Non-pigmented ciliary epithelial cell (primary cell): Measurements from ENCODE around the gene TTN.

Experiments used
- DNase-seq: peaks from one replicate; pipeline ENCODE4 v3.0.0-alpha.2; 2010; ENCODE audit warnings: low read depth

The TTN gene

DNA sequence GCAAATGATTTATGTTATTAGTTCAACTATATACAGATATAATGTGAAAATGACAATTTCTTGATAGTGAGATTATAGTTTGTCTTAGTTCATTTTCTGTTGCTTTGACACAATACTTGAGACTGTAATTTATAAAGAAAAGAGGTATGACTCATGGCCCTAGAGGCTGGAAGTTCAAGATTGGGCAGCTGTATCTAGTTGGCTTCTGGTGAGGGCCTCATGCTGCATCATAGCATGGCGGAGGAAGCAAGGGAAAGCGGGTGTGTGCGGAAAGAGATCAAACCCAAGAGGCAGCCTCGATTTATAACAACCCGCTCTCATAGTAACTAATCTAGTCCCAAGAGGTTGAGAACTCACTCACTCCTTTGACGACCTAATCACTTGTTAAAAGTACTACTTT lies 315.6 kb downstream of the TTN start:
- no peak for DNase-seq

DNA sequence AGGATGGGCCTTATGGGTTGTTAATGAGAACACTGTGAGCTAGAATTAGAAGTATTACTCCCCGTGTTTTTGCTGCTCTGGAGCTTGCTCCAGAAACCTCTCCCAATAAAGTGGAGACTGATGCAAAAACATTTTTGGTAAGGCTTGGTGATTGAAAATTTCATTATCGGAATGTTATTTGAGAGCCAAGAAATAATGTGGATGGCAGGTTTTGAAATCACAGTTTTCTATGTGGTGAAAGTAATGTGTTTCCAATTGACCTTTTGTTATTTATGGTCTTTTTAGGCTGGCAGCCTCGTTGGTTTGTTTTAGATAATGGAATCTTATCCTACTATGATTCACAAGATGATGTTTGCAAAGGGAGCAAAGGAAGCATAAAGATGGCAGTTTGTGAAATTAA lies 321.9 kb downstream of the TTN start:
- DNase-seq: no peak

DNA sequence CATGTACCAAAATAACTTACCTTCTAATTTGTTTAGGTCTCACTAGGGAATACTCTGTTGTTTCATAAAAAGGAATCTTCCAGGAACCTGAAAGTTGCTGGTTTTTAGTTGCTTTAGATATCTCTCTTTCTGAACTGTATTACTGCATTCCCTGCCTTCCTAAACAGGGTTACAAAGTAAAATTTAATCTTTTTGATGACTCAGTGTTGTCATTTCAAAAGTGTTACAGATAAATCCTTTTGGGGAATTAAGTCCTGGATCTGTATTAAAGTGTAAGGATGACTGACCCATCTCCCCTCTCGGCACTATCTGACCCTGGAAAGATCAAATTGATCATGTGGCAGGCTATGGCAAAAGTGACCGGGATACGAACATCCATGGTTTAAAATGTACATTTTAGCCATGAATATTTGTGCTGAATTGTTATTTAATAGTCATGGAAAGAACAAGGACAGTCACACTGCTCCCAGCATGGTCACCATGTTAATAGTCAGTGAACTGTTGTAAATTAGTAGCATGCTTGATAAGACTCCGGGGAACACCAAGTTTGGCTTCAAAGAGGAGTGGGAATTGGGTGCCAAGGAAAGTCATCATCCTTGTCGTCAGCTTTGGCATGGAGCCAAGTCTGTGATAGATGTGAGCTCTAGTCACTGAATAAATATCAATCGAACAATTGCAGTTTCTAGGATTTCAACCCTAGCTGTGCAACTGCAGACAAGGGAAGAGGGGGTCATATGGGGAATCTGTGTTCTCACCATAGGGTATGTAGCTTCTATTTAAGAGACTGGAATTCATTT lies 322.8 kb downstream of the TTN start:
- DNase-seq: no peak

DNA sequence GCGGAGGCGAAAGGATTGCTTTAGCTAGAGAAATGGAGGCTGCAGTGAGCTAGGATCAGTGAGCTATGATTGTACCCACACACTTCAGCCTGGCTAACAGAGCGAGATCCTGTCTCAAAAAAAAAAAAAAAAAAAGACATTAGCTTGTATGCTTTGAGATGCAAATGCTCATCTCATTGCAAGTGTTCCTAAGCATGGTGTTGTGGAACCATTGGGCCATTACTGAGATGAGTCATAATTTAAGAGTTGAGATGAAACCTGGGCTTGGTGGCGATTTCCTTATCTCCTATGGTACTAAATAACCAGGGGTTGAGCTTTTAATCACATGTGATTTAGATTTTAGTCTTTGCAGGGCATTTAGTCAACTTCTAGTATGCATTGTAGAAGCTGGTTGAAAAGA lies 324.8 kb downstream of the TTN start:
- DNase-seq: no peak

DNA sequence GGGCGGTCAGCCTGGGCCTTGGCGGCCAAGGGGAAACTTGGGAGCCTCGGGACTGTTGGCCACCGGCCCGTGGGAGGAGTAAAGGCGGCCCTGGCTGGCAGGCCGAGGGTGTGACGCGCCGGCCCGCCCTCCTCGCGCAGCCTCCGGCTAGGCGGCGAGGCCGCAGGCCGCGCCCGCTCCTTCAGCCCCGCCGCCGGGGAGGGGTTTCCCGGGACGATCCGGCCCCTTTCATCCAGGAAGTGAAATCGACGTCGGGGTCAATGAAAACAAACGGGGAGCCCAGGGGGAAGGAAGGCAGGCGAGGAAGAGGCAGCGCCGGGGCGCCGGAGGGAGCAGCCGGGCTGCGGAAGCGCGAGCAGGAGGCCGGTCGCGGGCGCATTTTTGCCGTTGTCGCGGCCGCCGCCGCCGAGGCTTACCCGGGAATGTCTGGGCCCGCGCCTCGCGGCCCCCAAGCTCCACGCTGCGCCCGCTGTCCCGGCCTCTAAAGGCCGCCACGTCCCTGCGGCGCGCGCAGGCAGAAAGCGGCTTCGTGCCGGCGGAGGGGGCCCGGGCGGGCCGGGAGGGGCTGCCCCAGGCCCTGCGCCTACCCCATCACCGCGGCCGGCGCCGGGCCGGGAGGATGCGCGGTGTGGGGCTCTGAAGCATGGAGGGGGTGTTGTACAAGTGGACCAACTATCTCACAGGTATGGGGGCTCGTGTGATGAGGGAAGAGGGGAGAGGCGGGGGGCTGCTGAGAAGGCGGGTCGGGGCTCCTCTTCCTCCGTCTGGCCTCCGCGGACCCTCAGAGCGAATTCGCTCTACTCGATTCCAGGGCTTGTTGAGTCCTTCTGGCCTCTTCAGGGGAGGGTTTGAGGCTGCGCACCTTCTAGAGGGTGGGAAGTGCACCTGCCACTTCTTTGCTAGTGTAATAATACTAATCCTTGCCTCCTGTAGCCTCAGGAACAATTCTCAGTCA lies 326.7 kb downstream of the TTN start, which contains the start of gene PLEKHA3:
PLEKHA3 (plus strand) TSS at position 231 of the 955 bp plus-strand sequence; CDS start at position 644, 413 bp downstream.
- peak; percentile 68 for DNase-seq

DNA sequence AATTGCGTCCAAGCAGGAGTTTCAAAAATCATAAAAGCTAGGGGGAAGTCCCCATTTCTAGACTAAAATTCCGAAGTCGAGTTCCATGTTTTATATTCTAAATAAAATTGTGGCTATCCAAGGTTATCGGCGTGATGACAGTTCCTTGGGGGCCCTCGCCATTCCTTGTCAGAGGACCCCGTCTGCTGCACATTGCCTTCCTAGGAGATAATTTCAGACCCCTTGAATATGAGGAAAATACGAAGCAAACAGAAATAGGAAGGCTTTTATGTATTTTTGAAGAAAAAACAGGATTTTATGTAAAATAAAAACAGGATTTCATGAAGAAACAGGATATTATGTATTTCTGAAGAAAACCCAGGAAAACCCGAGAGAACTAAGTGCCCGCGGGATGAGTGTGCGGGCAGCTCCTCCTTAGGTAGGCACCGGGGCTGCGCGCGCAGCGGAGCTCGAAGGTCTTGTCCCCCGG lies 327.4 kb downstream of the TTN start:
- DNase-seq: no peak

DNA sequence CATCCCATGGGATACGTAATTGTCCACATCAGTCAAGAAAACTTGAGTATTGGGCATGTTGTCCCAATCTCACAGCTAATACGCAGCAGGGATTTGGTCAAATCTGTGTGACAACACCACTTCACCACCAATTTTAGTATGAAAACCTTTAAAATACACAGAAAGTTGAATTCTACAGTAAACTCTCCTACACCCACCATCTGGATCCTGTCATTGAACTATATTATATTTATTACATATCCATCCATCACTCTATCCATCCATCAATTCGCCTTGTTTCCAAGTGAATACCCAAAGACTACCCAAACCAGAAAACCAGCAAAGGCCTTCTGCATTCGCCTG lies 328.0 kb downstream of the TTN start:
- DNase-seq: no peak

DNA sequence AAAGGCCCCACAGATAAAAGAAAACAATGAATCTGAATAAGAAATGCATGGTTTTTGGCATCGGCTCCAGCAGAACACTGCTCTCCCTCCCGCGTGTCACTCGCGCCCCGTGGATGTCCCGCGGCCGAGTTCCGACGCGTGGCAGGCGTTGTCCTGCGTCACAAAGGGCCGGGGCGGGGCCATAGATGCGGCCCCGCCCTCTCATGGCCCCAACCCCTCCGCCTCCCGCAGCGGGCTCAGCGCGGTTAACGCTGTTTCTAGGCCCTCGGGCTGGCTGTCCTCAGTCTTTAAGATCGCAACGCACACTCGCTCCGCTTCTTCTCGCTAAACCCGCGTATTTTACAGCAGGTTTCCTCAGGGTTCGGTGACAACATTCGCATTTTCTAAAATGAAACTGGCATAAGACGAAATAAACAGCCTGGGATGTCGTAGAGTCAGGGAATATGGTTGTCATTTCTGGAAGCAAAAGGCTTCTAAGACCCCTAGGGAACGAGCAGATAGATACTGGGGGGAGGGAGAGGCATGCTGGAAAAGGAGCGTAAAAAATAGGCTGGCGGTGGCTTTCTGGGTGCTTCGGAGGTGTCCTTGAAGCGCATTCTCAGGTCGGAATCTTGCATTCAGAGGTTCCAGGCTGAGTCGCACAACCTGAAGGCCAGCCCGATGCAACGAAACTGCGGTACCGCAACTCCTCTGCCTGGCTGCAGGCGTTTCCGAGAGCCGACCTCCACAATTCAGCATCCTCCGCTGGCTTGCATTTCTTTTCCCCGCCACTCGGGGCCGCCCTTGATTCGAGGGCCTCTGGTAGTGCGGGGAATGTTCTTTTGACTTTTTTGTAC lies 328.6 kb downstream of the TTN start, which contains the start of gene FKBP7:
FKBP7 (minus strand) TSS at position 162 of the 836 bp plus-strand sequence; CDS start at position 61, 101 bp downstream.
- DNase-seq: no peak

DNA sequence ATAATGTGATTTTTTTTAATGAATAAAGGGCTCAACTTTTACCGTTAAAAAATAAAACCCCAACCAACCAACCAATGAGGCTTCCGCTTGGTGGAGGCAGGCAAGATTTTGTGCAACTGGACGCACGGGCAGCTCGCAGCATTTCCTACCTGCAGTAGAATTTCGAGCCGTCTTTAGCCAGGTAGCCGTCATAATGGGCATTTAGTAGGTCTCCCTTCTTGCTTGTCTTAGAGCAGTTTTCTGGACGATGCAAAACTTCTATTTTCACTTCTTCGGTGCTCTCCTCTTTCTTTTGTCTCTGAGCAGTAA lies 329.1 kb downstream of the TTN start:
- no peak for DNase-seq

DNA sequence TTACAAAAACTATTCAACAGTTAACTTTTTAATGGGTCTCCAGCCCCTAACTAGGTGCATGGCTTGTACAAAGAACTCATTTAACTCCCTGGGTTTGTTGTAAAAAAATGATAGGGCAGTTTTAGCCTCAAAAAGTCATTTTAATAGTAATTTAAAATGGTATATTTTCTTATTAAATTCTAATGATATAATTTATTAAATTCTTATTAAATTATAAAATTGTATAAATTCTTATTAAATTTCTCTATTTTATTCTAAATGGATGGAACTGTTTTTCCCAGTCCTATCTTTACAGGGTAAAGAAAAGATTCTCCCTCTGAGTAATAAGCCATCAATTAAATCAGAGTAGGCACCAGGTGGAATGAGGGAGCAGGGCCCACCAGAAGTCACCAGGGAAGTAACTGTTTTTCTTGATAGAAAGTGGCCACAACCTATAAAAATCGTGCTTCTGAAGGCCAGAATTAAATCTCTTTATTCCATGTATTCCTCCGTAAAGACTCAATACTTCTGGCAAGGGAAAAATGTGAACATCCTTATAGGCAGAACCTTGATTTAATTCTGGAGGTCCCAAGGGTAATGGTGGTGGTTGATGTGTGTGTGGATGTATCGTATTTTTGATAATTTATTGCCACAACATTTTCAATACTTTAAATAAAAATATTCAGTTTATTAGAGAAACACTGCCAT lies 329.6 kb downstream of the TTN start:
- DNase-seq: no peak

DNA sequence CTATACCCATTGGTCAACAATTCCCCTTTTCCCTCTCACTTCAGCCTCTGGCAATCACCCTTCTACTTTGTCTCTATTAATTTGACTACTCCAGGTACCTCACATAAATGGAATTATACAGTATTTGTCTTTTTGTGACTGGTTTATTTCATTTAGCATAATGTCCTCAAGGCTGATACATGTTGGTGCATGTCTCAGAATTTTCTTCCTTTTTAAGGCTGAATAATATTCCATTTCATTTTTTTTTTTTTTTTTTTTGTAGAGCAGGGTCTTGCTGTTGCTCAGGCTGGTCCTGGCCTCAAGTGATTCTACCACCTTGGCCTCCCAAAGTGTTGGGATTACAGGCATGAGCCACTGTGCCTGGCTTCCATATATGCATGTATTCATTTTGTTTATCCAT lies 330.7 kb downstream of the TTN start:
- no peak for DNase-seq
